CD14-positive monocyte (primary cell): ENCODE measurements around the gene ESRRA. TPM values are rescaled to one million over a fixed set of nuclear protein-coding genes. Genes with fewer than 3 reads are reported as not detected.

Experiments used
- DNase-seq, 3 donors: peaks; one replicate each; pipeline ENCODE4 v3.0.0-alpha.2; 2011 to 2022
- H2AFZ ChIP-seq: 2 replicates; pipeline ENCODE4 v1.6.0; 2012; ENCODE audit warnings: mild to moderate bottlenecking, low read depth, low read length, inconsistent platforms; ENCODE audit not compliant: insufficient read depth, poor library complexity, severe bottlenecking
- H3K27ac ChIP-seq, 2 donors: 1 replicate in 1 of 2; 2 replicates in 1 of 2; pipeline ENCODE4 v1.5.1; 2012 to 2013; ENCODE audit warnings: low read length in 2 of 2, control low read depth in 1 of 2, inconsistent platforms in 1 of 2, low read depth in 1 of 2, mild to moderate bottlenecking in 1 of 2
- H3K27me3 ChIP-seq, 2 donors: one replicate each; pipeline versions ENCODE4 v1.6.0 to v1.6.1; 2011 to 2013; ENCODE audit warnings: low read length in 2 of 2; ENCODE audit not compliant: control insufficient read depth in 2 of 2, insufficient read depth in 2 of 2
- H3K36me3 ChIP-seq, 2 donors: replicated peaks in 1 of 2; 1 replicate in 1 of 2; 2 replicates in 1 of 2; pipeline versions ENCODE4 v1.5.1 to v1.6.1; 2012 to 2013; ENCODE audit warnings: low read length in 2 of 2, control low read depth in 1 of 2, inconsistent platforms in 1 of 2, mild to moderate bottlenecking in 1 of 2; ENCODE audit not compliant: insufficient read depth in 2 of 2, control insufficient read depth in 1 of 2
- H3K4me1 ChIP-seq, 2 donors: 1 replicate in 1 of 2; 2 replicates in 1 of 2; pipeline versions ENCODE4 v1.5.1 to v1.6.1; 2012 to 2013; ENCODE audit warnings: low read length in 2 of 2, control low read depth in 1 of 2, inconsistent platforms in 1 of 2, mild to moderate bottlenecking in 1 of 2, moderate library complexity in 1 of 2; ENCODE audit not compliant: insufficient read depth in 2 of 2, control insufficient read depth in 1 of 2
- H3K4me2 ChIP-seq: replicated peaks from 2 replicates; pipeline ENCODE3; 2012; ENCODE audit warnings: low read length, moderate library complexity, mild to moderate bottlenecking; ENCODE audit not compliant: poor library complexity, severe bottlenecking; ENCODE audit errors: extremely low read depth
- H3K4me3 ChIP-seq, 3 experiments: fragments of 200-600 bp in 1 of 3; sonication (generic) in 1 of 3; replicated peaks in 1 of 3; 1 replicate in 2 of 3; 2 replicates in 1 of 3; pipeline ENCODE4 v1.5.1; 2011 to 2013; ENCODE audit warnings: low read length in 3 of 3, mild to moderate bottlenecking in 3 of 3, control low read depth in 2 of 3, low read depth in 2 of 3, inconsistent platforms in 1 of 3, moderate library complexity in 1 of 3
- H3K79me2 ChIP-seq: 2 replicates; pipeline ENCODE4 v1.6.0; 2012; ENCODE audit warnings: mild to moderate bottlenecking, control low read depth, inconsistent platforms, low read length, moderate library complexity; ENCODE audit not compliant: insufficient read depth
- H3K9ac ChIP-seq: 2 replicates; pipeline ENCODE4 v1.6.0; 2017; ENCODE audit warnings: low read length, mild to moderate bottlenecking; ENCODE audit not compliant: insufficient read depth, poor library complexity, severe bottlenecking
- H3K9me3 ChIP-seq, 2 donors: replicated peaks in 1 of 2; 1 replicate in 1 of 2; 2 replicates in 1 of 2; pipeline versions ENCODE4 v1.5.1 to v1.6.1; 2012 to 2013; ENCODE audit warnings: low read length in 2 of 2, control low read depth in 1 of 2; ENCODE audit not compliant: control insufficient read depth in 1 of 2, insufficient read depth in 1 of 2
- H4K20me1 ChIP-seq: 2 replicates; pipeline ENCODE4 v1.6.0; 2012; ENCODE audit warnings: mild to moderate bottlenecking, low read length, control low read depth, moderate library complexity; ENCODE audit not compliant: insufficient read depth
- H3K27ac Mint-ChIP-seq, 7 donors: one replicate each; pipeline ENCODE4 v1.8.0; 2020; ENCODE audit warnings: mild to moderate bottlenecking in 7 of 7, mixed read lengths in 7 of 7, moderate library complexity in 6 of 7, inconsistent platforms in 2 of 7
- H3K27me3 Mint-ChIP-seq, 3 donors: one replicate each; pipeline ENCODE4 v1.8.0; 2021 to 2022; ENCODE audit warnings: low read depth in 3 of 3, mild to moderate bottlenecking in 3 of 3, mixed read lengths in 3 of 3, moderate library complexity in 3 of 3, inconsistent platforms in 1 of 3
- H3K36me3 Mint-ChIP-seq, 2 donors: one replicate each; pipeline ENCODE4 v1.8.0; 2020; ENCODE audit warnings: mixed read lengths in 2 of 2, inconsistent platforms in 1 of 2, mild to moderate bottlenecking in 1 of 2
- H3K4me1 Mint-ChIP-seq: one replicate; pipeline ENCODE4 v1.8.0; 2020; ENCODE audit warnings: mild to moderate bottlenecking, mixed read lengths
- H3K4me3 Mint-ChIP-seq, 2 donors: one replicate each; pipeline ENCODE4 v1.8.0; 2020; ENCODE audit warnings: mild to moderate bottlenecking in 2 of 2, mixed read lengths in 2 of 2, moderate library complexity in 1 of 2
- H3K9me3 Mint-ChIP-seq, 7 donors: one replicate each; pipeline ENCODE4 v1.8.0; 2020 to 2022; ENCODE audit warnings: mixed read lengths in 7 of 7, mild to moderate bottlenecking in 6 of 7, moderate library complexity in 6 of 7, inconsistent platforms in 2 of 7
- WGBS: methylation state at CpG from one replicate; pipeline ENCODE4 v1.1.5; 2013; ENCODE audit warnings: missing lambda C conversion rate; ENCODE audit not compliant: insufficient coverage; 5-methylcytosine and 5-hydroxymethylcytosine counted together
- intact Hi-C, 2 donors: fragments of 100-400 bp; cut with micrococcal nuclease; formaldehyde crosslinking; loops; one replicate each; pipeline versions ENCODE4 v1.15.0 to v1.15.1; 2023
- polyA plus RNA-seq, 3 donors: library from polyadenylated mRNA; depleted of rRNA in 1 of 3; unstranded in 2 of 3; stranded (reverse) in 1 of 3; fragments of 300-500 nt in 2 of 3; fragments of >200 nt in 1 of 3; fragmentation: Illumina TruSeq in 2 of 3; gene quantifications; 1 replicate in 2 of 3; 2 replicates in 1 of 3; pipeline ENCODE4 v1.2.3, GENCODE V29; 2012 to 2021
- TF ChIP-seq, protein P1 (sequence below): fragments of 200-600 bp; IDR thresholded peaks from one replicate; pipeline ENCODE4 v1.8.0; 2022; ENCODE audit warnings: antibody characterized with exemption, mild to moderate bottlenecking

ESRRA gene
- polyA plus RNA-seq, 3 donors: 15.3 to 45.7 (median 18.3) TPM

DNA sequence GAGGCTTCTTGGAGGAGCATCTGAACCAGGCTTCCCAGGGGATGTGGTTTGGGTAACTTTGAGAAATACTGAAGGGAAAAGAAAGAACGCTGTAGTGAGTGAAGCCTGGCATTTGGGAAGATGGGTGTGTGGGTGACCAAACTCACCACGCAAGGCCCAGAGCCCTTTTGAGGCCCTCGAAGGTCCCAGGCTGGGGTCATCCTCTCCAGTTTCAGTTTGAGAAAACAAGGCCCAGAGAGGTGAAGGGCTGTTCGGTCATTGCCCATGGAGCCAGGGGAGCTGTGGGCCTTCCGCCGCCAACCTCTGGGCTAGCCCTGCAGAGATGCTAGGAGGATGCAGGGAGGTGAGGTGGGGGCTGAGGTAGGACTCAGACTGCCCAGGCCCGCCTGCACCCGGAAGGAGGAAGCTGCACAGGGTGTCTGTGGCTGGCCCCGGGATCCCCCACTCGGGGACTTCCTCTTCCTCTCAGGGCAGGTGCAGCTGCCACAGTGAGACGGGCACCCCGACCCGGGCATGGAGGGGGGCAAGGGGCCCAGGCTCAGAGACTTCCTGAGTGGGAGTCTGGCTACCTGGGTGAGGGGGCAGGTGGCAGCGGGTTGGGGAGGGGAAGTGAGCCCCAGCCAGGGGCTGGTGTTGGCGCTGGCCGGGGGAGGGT lies 34.6 kb downstream of the ESRRA start, which contains the start of gene CCDC88B:
CCDC88B (plus strand) TSS at position 451 of the 655 bp plus-strand sequence; CDS start at position 514, 63 bp downstream.
- Mint-ChIP-seq H3K9me3 (no peaks in the 10 kb centered on the region), H3K4me3 (peak within 1 kb of the TSS; percentile 85 to 90), H3K27me3 (no peaks in the 10 kb centered on the region), H3K27ac (peak within 1 kb of the TSS; percentile 81 to 98 (median 94)), H3K36me3 (peaks cover 23 to 35% of the 10 kb centered on the region in 2 donors), H3K4me1 (peaks cover 44% of the 10 kb centered on the region)
- Histone ChIP-seq H3K79me2 (peaks cover 43% of the 10 kb centered on the region), H3K4me3 (peak within 1 kb of the TSS; percentile 67 to 93 (median 79)), H3K4me2 (peak within 1 kb of the TSS; percentile 87), H3K4me1 (peaks cover 42 to 54% of the 10 kb centered on the region in 2 donors), H3K9me3 (no peaks in the 10 kb centered on the region), H3K36me3 (peaks cover 19 to 20% of the 10 kb centered on the region in 2 donors), H3K27ac (peak within 1 kb of the TSS; percentile 79 to 90), H2AFZ (peak within 1 kb of the TSS; percentile 68), H3K9ac (peak within 1 kb of the TSS; percentile 82), H4K20me1 (peaks cover 44% of the 10 kb centered on the region), H3K27me3 (no peaks in the 10 kb centered on the region)
- peak; percentile 79 to 93 (median 88) for DNase-seq
- intact Hi-C loops: loop anchor here in 1 of 2 donors (5.0 kb wide), 1 partner anchor 33 kb away; the partner anchor contains the start of gene ESRRA
- 8% methylated on average over 13 of the region's 16 CpGs for WGBS
- TF ChIP-seq, protein P1, sequence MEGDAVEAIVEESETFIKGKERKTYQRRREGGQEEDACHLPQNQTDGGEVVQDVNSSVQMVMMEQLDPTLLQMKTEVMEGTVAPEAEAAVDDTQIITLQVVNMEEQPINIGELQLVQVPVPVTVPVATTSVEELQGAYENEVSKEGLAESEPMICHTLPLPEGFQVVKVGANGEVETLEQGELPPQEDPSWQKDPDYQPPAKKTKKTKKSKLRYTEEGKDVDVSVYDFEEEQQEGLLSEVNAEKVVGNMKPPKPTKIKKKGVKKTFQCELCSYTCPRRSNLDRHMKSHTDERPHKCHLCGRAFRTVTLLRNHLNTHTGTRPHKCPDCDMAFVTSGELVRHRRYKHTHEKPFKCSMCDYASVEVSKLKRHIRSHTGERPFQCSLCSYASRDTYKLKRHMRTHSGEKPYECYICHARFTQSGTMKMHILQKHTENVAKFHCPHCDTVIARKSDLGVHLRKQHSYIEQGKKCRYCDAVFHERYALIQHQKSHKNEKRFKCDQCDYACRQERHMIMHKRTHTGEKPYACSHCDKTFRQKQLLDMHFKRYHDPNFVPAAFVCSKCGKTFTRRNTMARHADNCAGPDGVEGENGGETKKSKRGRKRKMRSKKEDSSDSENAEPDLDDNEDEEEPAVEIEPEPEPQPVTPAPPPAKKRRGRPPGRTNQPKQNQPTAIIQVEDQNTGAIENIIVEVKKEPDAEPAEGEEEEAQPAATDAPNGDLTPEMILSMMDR: no peak

DNA sequence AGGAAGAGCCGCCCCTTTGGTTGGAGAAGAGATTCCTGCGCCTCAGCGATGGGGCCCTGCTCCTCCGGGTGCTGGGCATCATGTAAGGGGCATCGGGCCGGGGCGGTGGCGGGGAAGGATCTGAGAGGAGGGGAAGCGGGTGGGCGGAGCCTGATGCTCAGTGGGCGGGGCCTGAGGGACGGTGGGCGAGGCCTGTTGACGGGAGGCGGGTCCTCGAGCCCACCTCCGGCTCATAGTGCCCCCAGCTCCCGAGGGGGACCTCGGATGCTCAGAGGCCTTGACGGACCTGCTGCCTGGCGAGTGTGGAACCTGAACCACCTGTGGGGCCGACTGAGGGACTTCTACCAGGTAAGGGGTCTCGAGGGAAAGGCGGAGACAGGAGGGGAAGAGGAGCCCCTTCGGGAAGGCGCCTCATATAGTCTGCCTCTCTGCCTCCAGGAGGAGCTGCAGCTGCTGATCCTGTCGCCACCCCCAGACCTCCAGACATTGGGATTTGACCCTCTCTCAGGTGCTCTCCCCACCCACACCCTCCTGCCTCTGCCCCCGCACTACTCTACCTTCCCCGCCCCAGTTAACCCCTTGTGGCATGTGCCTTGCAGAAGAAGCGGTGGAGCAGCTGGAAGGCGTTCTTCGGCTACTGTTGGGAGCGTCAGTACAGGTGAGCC lies 35.5 kb downstream of the ESRRA start:
- Mint-ChIP-seq H3K4me1 (peaks cover 43% of the 10 kb centered on the region), H3K4me3 (peak overlapping the region; percentile 85 to 90), H3K27me3 (no peaks in the 10 kb centered on the region), H3K9me3 (no peaks in the 10 kb centered on the region), H3K36me3 (peaks cover 29 to 42% of the 10 kb centered on the region in 2 donors), H3K27ac (peak overlapping the region; percentile 81 to 98 (median 94))
- Histone ChIP-seq H3K9me3 (no peaks in the 10 kb centered on the region), H3K27ac (peak overlapping the region; percentile 79 to 90), H4K20me1 (peaks cover 53% of the 10 kb centered on the region), H3K9ac (peak overlapping the region; percentile 82), H3K4me2 (peak overlapping the region; percentile 87), H3K79me2 (peaks cover 43% of the 10 kb centered on the region), H3K36me3 (peaks cover 28 to 30% of the 10 kb centered on the region in 2 donors), H2AFZ (peak overlapping the region; percentile 68), H3K27me3 (no peaks in the 10 kb centered on the region), H3K4me1 (peaks cover 34 to 47% of the 10 kb centered on the region in 2 donors), H3K4me3 (peak overlapping the region; percentile 67 to 93 (median 79))
- peak; percentile 51 to 61 (median 55) for DNase-seq
- TF ChIP-seq, protein P1: no peak
- intact Hi-C loops: loop anchor here in 1 of 2 donors (5.0 kb wide), 1 partner anchor 34 kb away; the partner anchor contains the start of gene ESRRA
- WGBS: 4% methylated on average over 24 of the region's 33 CpGs
